Adrenal gland (tissue), 5 donors: ENCODE data around the gene KRTAP10-2.

Source experiments
- POLR2A ChIP-seq, 2 donors: fragments of 450-650 bp; IDR thresholded peaks; one replicate each; pipeline ENCODE4 v1.6.1; 2017; ENCODE audit warnings: antibody characterized with exemption in 2 of 2, mild to moderate bottlenecking in 2 of 2, moderate library complexity in 1 of 2
- TF ChIP-seq, protein P1 (sequence below), 6 experiments: fragments of 450-650 bp in 4 of 6; fragments of 200-600 bp in 2 of 6; sonication (generic) in 1 of 6; IDR thresholded peaks; 1 replicate in 5 of 6; 2 replicates in 1 of 6; pipeline versions ENCODE4 v1.5.1 to v1.8.0; 2016 to 2021; ENCODE audit warnings: antibody characterized with exemption in 6 of 6, mild to moderate bottlenecking in 2 of 6, moderate library complexity in 1 of 6
- donor health status: DM: no; HTN: no; CAD: no.

DNA sequence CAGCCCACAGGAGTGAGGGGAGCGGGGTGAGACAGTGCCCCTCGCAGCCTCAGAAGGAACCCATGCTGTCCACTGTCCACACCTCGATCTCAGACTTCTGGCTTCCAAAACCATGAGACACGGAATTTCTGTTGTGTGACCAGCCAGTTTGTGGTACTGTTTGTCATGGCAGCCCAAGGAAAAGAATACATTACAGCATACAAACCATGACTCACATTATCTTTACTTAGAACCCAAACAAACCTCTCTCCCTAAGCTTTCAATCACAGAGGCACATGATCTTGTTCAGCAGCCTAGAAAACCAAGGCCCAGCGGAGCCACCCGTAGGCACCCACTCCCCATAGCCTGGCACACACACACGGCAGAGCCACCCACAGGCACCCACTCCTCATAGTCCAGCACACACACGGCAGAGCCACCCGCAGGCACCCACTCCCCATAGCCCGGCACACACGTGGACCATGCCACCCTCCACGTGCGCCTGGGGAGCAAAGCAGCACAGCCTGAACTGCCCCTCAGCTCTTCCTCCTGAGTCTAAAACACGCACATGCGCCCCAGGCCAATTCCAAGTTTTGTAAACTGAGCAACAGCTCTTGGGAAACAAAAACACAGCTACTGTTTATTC is 21.8 kb upstream of the KRTAP10-2 start:
- TF ChIP-seq, protein P1, sequence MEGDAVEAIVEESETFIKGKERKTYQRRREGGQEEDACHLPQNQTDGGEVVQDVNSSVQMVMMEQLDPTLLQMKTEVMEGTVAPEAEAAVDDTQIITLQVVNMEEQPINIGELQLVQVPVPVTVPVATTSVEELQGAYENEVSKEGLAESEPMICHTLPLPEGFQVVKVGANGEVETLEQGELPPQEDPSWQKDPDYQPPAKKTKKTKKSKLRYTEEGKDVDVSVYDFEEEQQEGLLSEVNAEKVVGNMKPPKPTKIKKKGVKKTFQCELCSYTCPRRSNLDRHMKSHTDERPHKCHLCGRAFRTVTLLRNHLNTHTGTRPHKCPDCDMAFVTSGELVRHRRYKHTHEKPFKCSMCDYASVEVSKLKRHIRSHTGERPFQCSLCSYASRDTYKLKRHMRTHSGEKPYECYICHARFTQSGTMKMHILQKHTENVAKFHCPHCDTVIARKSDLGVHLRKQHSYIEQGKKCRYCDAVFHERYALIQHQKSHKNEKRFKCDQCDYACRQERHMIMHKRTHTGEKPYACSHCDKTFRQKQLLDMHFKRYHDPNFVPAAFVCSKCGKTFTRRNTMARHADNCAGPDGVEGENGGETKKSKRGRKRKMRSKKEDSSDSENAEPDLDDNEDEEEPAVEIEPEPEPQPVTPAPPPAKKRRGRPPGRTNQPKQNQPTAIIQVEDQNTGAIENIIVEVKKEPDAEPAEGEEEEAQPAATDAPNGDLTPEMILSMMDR (IDR thresholded peaks at IDR 0.05), result no peak
- no peak for TF ChIP-seq POLR2A (IDR thresholded peaks at IDR 0.05)
